Inferior parietal cortex (tissue), 1 donor: Measurements from ENCODE around the gene CACNB2.

Experiments used
- DNase-seq: peaks from one replicate; pipeline ENCODE4 v3.0.0-alpha.2; 2016; ENCODE audit errors: extremely low spot score

The CACNB2 gene

DNA sequence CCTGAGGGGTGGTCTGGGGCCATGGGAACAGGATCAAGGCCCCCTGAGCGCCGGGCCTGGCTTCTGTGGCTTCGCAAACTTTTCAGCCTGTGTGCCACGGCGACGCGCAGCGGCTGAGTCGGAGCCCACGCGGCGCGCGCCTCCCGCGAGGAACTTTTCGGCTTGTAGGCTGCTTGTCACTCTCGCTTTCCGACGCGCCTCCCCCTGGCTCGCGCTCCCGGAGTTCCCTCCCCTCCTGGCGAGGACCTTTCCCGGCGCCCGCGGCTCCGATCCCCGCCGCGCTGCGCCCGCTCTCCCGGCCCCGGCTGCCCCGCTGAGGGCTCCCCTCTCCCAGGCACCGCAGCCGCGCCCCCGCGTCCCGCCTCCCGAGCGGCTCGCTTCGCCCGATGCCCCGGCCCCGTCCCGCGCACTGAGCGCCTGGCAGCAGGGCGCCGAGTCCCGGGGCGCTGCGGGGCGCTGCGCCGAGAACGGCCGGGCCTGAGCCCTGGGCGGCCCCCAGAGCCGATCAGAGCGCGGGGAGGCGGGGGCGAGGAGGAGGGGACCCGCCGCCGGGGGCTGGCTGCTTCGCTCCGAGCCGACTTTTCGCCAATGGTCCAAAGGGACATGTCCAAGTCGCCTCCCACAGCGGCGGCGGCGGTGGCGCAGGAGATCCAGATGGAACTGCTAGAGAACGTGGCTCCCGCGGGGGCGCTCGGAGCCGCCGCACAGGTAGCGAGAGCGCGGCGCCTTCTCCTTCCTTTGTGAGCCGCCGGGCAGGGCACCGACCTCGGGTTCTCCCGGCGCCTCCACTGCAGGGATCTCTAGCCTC is at the start of gene CACNB2:
Gene CACNB2 (plus strand): TSS at position 276 of the 808 bp plus-strand sequence.
- peak; percentile 37 for DNase-seq

GRCh38 chr10:18094332-18094731 is 45.9 kb upstream of the CACNB2 start:
- no peak for DNase-seq

DNA sequence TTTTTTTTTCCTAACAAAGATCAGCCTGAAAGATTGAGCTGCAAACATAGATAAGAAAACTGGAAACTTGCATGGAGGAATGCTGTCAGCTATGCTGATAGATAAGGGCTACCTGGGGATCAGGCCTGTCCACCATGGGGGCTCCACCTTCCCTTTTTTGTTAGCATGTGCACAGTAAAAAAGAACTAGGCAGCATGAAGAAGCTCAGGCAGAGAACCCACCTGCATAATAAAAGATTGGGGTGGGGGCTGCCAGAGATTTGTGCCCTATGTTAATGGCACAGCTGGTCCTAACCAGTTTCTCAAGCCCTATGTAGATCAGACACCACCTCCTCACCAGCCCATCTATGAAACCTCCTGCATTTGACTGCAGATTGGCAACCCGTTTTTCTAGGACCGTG is 45.4 kb upstream of the CACNB2 start:
- no peak for DNase-seq

- no peak for DNase-seq
Measured at GRCh38 chr10:18097524-18097923, 42.7 kb upstream of the CACNB2 start.

GRCh38 chr10:18098201-18098600 is 42.0 kb upstream of the CACNB2 start:
- DNase-seq, result no peak

GRCh38 chr10:18099415-18099814 is 40.8 kb upstream of the CACNB2 start:
- DNase-seq, result no peak

GRCh38 chr10:18100669-18101068 is 39.6 kb upstream of the CACNB2 start:
- DNase-seq, result no peak

- DNase-seq, result no peak
Measured at GRCh38 chr10:18102404-18102803, 37.8 kb upstream of the CACNB2 start.

DNA sequence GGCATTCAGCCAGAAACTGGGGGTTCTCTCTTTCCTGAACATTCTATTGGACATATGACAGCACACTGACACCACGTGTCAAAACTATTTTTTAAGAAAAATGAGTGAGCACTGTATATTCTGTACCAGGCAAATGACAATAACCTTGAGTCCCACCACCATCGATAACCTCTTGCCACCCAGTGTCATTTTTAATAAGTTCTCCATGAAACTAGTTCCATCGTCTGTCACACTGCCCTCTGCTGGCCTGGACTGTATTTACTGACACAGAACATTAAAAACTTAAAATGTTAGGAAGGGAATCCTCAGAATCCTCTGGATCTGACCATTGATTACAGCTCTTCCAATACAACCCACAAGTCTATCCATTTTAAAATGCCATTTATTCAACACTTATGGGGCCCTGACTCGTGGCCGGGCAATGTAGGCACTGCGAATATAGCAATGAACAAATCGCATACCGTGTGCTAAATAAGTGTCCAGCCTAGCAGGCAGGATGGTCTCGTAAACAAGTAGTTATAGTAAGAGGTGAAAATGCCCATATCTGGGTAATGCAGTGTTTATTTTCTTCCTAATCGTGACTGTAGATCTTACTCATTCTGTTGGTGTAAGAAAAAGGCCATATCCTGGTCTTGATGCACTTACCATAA is 35.9 kb upstream of the CACNB2 start:
- DNase-seq, result peak; percentile 57

GRCh38 chr10:18109341-18109870 is 30.8 kb upstream of the CACNB2 start:
- DNase-seq, result no peak

DNA sequence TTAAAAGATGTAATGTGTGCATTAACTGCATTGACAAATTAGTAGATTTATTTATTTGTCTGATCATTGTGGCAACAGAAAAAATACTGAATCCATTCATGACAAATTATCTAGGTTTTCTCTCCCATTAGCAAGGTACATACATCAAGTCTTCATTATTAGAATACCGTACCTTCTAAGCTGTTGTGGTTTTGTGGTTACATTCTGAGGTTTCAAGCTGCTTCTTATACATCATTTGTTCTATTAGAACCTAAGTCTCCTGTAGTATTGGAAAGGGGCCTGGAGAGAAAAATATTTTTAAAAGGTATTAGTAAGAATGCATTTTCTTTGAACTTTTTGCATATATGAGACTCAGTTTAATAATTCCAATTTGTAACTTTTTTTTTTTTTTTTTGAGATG is 26.3 kb upstream of the CACNB2 start:
- no peak for DNase-seq

DNA sequence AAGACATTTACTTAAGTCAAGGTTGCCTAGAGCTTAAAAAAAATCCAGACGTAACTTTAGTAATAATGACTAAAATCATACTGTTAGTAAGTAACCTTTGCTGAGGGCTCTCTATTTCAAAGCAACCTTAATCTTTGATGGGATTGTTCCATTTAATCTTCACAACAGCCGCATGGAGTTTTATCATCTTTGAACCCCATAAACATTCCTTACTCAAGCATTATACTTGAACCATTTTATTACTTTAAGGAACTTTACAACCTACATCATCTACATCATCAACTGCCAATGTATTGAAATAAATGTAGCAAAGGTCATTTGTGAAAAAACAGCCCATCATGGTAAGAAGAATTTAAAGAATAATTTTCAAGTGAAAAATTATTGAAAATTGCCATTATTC is 22.9 kb upstream of the CACNB2 start:
- no peak for DNase-seq

GRCh38 chr10:18122753-18123152 is 17.5 kb upstream of the CACNB2 start:
- no peak for DNase-seq

DNA sequence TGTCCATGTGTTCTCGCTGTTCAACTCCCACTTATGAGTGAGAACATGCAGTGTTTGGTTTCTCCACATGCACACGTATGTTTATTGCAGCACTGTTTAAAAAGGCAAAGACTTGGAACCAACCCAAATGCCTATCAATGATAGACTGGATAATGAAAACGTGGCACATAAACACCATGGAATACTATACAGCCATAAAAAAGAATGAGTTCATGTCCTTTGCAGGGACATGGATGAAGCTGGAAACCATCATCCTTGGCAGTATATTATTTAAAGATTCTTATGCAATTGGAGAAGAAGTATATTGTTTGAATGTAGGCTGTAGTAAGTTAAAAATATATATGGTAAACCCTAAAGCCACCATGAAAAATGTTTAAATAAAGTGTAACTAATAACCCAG is 7.2 kb upstream of the CACNB2 start:
- DNase-seq, result no peak

- no peak for DNase-seq
Measured at GRCh38 chr10:18134509-18134908, 5.7 kb upstream of the CACNB2 start.

- DNase-seq, result no peak
Measured at GRCh38 chr10:18134921-18135320, 5.3 kb upstream of the CACNB2 start.

DNA sequence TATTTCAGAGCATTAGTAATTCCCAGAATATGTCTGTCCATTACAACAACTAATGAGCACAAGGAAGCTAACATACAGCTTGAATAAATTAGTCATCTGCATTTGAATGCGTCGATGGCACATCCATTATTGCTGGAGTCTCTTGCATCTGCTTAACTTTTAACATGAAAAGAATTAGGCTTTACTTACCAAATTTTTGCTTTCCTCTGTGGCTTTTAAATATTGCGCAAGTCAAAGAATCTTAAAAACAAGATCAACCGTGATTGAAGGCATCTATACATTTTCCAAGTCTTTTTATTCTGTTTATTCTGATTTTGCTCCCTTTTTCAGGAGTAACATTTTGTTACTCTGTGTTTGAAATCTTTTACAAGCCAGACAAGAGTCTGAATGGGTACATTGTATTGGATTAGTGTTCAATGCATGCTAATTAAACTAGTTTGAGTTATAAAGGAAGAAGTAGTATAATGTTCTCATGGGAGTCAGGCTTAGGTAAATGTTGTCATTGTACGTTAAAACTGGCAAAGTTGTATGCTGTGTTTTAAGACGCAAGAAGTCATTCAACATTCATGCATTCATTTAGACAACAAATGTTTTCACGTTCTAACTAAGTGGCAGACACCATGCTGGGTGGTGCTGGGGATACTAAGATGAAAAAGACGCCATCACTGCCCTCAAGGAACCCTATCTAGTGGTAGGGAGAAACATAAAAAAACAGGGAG is 4.0 kb upstream of the CACNB2 start:
- DNase-seq, result no peak

DNA sequence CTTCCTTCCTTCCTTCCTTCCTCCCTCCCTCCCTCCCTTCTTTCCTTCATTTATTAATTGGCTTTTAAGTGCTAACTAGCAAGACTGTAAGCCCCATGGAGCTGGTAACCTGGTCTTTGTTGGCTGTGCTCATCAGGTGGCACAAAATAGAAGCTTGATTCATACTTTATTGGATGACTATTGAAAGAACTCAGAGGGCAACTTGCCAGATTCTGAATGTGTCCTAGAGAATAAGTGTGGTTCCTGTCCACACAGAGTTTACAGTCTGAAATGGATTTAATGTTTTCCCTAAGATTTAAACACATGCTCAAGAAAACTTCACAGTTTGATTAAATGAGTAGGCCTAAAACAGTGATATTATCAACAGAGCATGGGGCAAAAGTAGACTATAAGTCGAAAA is 3.1 kb upstream of the CACNB2 start:
- DNase-seq, result no peak

DNA sequence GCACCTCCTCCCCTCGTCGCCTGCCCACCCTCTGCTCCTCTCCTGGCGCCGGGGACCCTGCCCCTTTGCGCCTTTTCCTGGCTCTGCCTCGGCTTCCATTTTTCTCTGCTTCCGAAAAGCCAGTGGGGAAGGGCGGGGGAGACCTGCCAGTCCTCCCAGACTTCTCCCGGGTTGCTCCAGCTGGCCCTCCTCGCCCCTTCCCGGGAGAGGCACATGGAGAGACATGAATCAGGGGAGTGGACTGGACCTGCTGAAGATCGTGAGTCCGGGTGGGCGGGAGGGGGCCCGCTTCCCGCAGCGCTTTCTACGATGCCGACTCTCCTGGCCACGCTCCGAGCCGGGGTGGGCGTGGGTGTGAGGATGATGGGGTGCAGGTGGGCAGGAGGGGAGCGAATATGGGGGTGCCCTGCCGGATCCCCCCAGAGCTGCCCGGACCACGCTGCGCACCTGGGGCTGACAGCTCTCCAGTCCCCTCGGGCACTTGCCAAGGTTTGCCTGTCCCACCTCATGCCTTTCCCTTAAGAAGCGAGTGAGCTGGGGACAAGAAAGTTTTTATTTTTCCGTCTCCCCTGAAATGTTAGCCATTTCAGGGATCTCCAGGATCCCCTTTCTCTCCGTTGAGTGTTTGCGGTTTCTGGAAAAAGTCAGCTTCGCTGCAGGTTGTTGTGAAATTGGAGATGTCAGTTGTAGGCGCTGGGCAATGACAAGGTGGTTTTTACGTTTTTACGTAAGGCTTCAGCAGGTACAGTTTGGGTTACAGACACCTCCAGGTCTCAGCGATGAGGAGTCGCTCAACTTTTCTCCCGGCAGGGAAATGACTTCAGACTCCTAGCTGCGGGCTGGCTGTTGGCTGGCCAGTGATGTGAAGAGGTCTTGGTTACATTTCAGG is 977 bp downstream of the CACNB2 start:
- DNase-seq, result peak; percentile 30

GRCh38 chr10:18142151-18142550 is 1.9 kb downstream of the CACNB2 start:
- DNase-seq, result no peak

GRCh38 chr10:18144396-18144795 is 4.2 kb downstream of the CACNB2 start:
- no peak for DNase-seq
